WTC11 (cell line): Measurements from ENCODE around the gene SNX21. TPM values are rescaled to one million over a fixed set of nuclear protein-coding genes. Genes with fewer than 3 reads are reported as not detected.

Experiments used
- ATAC-seq: fragments of 200-7000 bp; cut with Tn5 transposase; 2 replicates; pipeline ENCODE4 v1.10.0; 2021; ENCODE audit warnings: mild to moderate bottlenecking, moderate library complexity
- CTCF ChIA-PET: fragments of 300-600 bp; sonication (Branson Sonifier 250); formaldehyde crosslinking; loops from one replicate; lab custom pipeline; 2021; ENCODE audit warnings: antibody characterized with exemption; lab: Charles Lee
- POLR2A ChIA-PET: fragments of 350-600 bp; sonication (Branson Sonifier 250); formaldehyde crosslinking; loops from one replicate; lab custom pipeline; 2021; ENCODE audit warnings: antibody characterized with exemption; lab: Charles Lee
- DNase-seq: peaks from one replicate; pipeline ENCODE4 v3.0.0; 2021; ENCODE audit warnings: low spot score
- H3K27ac Mint-ChIP-seq: 2 replicates; pipeline ENCODE4 v1.8.0; 2021; ENCODE audit warnings: mixed read lengths
- H3K27me3 Mint-ChIP-seq: 2 replicates; pipeline ENCODE4 v1.8.0; 2021; ENCODE audit warnings: low read depth, mild to moderate bottlenecking, moderate library complexity, mixed read lengths
- H3K36me3 Mint-ChIP-seq: 2 replicates; pipeline ENCODE4 v1.8.0; 2021; ENCODE audit warnings: mixed read lengths
- H3K4me1 Mint-ChIP-seq: 2 replicates; pipeline ENCODE4 v1.8.0; 2022; ENCODE audit warnings: mixed read lengths
- H3K4me3 Mint-ChIP-seq: 2 replicates; pipeline ENCODE4 v1.8.0; 2021; ENCODE audit warnings: mild to moderate bottlenecking, moderate library complexity, mixed read lengths
- H3K9me3 Mint-ChIP-seq: 2 replicates; pipeline ENCODE4 v1.8.0; 2021; ENCODE audit warnings: mixed read lengths
- CREM ChIP-seq: sonication (generic); formaldehyde crosslinking; IDR thresholded peaks from 2 replicates; pipeline ENCODE4 v1.8.1; 2022; ENCODE audit warnings: mild to moderate bottlenecking, missing genetic modification reagents, moderate library complexity
- EMX1 ChIP-seq: fragments of 250-450 bp; sonication (Bioruptor Pico); IDR thresholded peaks from 2 replicates; pipeline ENCODE4 v1.8.0; 2021; ENCODE audit warnings: mild to moderate bottlenecking
- FOXJ3 ChIP-seq: sonication (generic); formaldehyde crosslinking; IDR thresholded peaks from 2 replicates; pipeline ENCODE4 v1.9.0; 2021; ENCODE audit warnings: missing genetic modification reagents, mild to moderate bottlenecking, borderline replicate concordance
- FOXK1 ChIP-seq: sonication (generic); formaldehyde crosslinking; IDR thresholded peaks from 2 replicates; pipeline ENCODE4 v1.8.0; 2022; ENCODE audit warnings: mild to moderate bottlenecking, moderate library complexity, missing genetic modification reagents
- GABPB1 ChIP-seq: sonication (generic); formaldehyde crosslinking; IDR thresholded peaks from 2 replicates; pipeline ENCODE4 v1.8.1; 2023; ENCODE audit warnings: mild to moderate bottlenecking, missing genetic modification reagents
- GRHL2 ChIP-seq: fragments of 250-450 bp; sonication (Bioruptor Pico); IDR thresholded peaks from 2 replicates; pipeline ENCODE4 v1.8.0; 2022; ENCODE audit warnings: mild to moderate bottlenecking, moderate library complexity; ENCODE audit not compliant: insufficient replicate concordance, severe bottlenecking
- HMGXB4 ChIP-seq: sonication (generic); formaldehyde crosslinking; IDR thresholded peaks from 2 replicates; pipeline ENCODE4 v1.8.1; 2023; ENCODE audit warnings: mild to moderate bottlenecking, moderate library complexity, missing genetic modification reagents
- JAZF1 ChIP-seq: fragments of 250-450 bp; sonication (Bioruptor Pico); IDR thresholded peaks from 2 replicates; pipeline ENCODE4 v1.9.0; 2021; ENCODE audit warnings: moderate library complexity, mild to moderate bottlenecking, inconsistent platforms
- MYBL2 ChIP-seq: sonication (generic); formaldehyde crosslinking; IDR thresholded peaks from 2 replicates; pipeline ENCODE4 v1.8.1; 2023; ENCODE audit warnings: mild to moderate bottlenecking, moderate library complexity, missing genetic modification reagents
- SP1 ChIP-seq: sonication (generic); formaldehyde crosslinking; conservative IDR thresholded peaks from 2 replicates; pipeline ENCODE4 v1.8.1; 2022; ENCODE audit warnings: missing genetic modification reagents
- STAT6 ChIP-seq: sonication (generic); formaldehyde crosslinking; conservative IDR thresholded peaks from 2 replicates; pipeline ENCODE4 v1.8.1; 2023; ENCODE audit warnings: mild to moderate bottlenecking, low read depth, missing genetic modification reagents, moderate library complexity
- ZNF121 ChIP-seq: sonication (generic); formaldehyde crosslinking; IDR thresholded peaks from 2 replicates; pipeline ENCODE4 v1.8.0; 2023; ENCODE audit warnings: missing genetic modification reagents
- ZNF232 ChIP-seq: sonication (generic); formaldehyde crosslinking; IDR thresholded peaks from 2 replicates; pipeline ENCODE4 v1.8.0; 2022; ENCODE audit warnings: mild to moderate bottlenecking, missing genetic modification reagents
- ZNF263 ChIP-seq: sonication (generic); formaldehyde crosslinking; IDR thresholded peaks from 2 replicates; pipeline ENCODE4 v1.8.1; 2022; ENCODE audit warnings: low read depth, mild to moderate bottlenecking, moderate library complexity, missing genetic modification reagents
- ZNF423 ChIP-seq: fragments of 250-450 bp; sonication (Bioruptor Pico); IDR thresholded peaks from 2 replicates; pipeline ENCODE4 v2.1.2; 2022; ENCODE audit warnings: mild to moderate bottlenecking, moderate library complexity
- total RNA-seq: library from RNA; stranded (reverse); gene quantifications from 3 replicates; pipeline ENCODE4 v1.2.3, GENCODE V29; 2021
- TF ChIP-seq, protein P1 (sequence below): sonication (generic); formaldehyde crosslinking; IDR thresholded peaks from 2 replicates; pipeline ENCODE4 v1.8.0; 2023; ENCODE audit warnings: mild to moderate bottlenecking, missing genetic modification reagents
- TF ChIP-seq, protein P2 (sequence below): sonication (generic); formaldehyde crosslinking; IDR thresholded peaks from 2 replicates; pipeline ENCODE4 v1.8.1; 2023; ENCODE audit warnings: mild to moderate bottlenecking, missing genetic modification reagents
- TF ChIP-seq, protein P3 (sequence below): sonication (generic); formaldehyde crosslinking; IDR thresholded peaks from 2 replicates; pipeline ENCODE4 v1.8.1; 2022; ENCODE audit warnings: low read depth, missing genetic modification reagents, borderline replicate concordance
- TF ChIP-seq, protein P4 (sequence below): sonication (generic); formaldehyde crosslinking; IDR thresholded peaks from 2 replicates; pipeline ENCODE4 v1.8.1; 2023; ENCODE audit warnings: mild to moderate bottlenecking, missing genetic modification reagents, moderate library complexity
- TF ChIP-seq, protein P5 (sequence below): fragments of 250-450 bp; sonication (Bioruptor Pico); IDR thresholded peaks from 2 replicates; pipeline ENCODE4 v2.1.2; 2022; ENCODE audit warnings: mild to moderate bottlenecking, moderate library complexity

Gene SNX21
- total RNA-seq, 1 experiment from 2014 or later = 17.9 TPM

- ChIA-PET POLR2A (interaction anchor here (0.6 to 0.7 kb wide), 2 partner anchors 20 to 50 kb away, joined by 3 to 8 read pairs; no protein-coding TSS in a partner anchor), CTCF (interaction anchor here (0.7 kb wide), 2 partner anchors 48 to 89 kb away, joined by 4 read pairs; no protein-coding TSS in a partner anchor)
- TF ChIP-seq JAZF1 (CRISPR knock-in tag) (no peak), MYBL2 (CRISPR knock-in tag) (no peak), FOXK1 (CRISPR knock-in tag) (no peak), FOXJ3 (no peak), GRHL2 (CRISPR knock-in tag) (no peak)
- TF ChIP-seq, all 79 proteins: peak for 0
- H3K36me3 Mint-ChIP-seq = no peaks in the 10 kb centered on the region
- peaks cover 31% of the 10 kb centered on the region for H3K4me1 Mint-ChIP-seq
- H3K27me3 Mint-ChIP-seq = no peaks in the 10 kb centered on the region
- ATAC-seq (no peak), DNase-seq (no peak)
- no peak overlapping the region for H3K4me3 Mint-ChIP-seq
- H3K27ac Mint-ChIP-seq = no peak overlapping the region
- H3K9me3 Mint-ChIP-seq = no peaks in the 10 kb centered on the region
Observed at GRCh38 chr20:45860560-45861220, 27.1 kb downstream of the SNX21 start.

DNA sequence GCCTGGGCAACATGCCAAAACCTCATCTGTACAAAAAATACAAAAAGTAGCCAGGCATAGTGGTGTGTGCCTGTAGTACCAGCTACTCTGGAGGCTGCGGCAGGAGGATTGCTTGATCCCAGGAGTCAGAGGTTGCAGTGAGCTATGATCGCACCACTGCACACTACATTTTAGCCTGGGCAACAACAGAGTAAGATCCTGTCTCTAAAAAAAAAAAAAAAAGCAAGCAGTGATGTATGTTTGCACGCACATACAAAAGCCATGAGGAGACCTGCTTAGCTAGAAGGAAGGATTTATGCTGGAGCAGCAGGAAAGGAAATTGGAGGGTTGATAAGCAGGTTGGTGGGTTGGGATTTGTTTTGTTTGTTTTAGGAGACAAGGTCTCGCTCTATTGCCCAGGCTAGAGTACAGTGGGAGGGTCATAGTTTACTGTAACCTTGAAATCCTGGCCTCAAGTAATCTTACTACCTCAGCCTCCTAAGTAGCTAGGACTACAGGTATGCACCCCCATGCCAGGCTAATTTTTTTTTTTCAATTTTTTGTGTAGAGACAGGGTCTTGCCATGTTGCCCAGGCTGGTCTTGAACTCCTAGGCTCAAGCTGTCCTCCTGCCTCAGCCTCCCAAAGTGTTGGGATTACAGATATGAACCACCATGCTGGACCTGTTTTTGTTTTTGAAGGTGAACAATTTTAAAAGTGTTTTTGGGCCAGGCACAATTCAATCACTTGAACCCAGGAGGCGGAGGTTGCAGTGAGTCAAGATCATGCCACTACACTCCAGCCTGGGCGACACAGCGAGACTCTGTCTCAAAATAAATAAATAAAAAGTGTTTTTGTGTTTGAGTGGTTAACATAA is 27.8 kb downstream of the SNX21 start:
- Mint-ChIP-seq H3K9me3 (no peaks in the 10 kb centered on the region), H3K27me3 (no peaks in the 10 kb centered on the region)
- no peak for TF ChIP-seq ZNF121 (CRISPR knock-in tag)
- TF ChIP-seq, protein P1, sequence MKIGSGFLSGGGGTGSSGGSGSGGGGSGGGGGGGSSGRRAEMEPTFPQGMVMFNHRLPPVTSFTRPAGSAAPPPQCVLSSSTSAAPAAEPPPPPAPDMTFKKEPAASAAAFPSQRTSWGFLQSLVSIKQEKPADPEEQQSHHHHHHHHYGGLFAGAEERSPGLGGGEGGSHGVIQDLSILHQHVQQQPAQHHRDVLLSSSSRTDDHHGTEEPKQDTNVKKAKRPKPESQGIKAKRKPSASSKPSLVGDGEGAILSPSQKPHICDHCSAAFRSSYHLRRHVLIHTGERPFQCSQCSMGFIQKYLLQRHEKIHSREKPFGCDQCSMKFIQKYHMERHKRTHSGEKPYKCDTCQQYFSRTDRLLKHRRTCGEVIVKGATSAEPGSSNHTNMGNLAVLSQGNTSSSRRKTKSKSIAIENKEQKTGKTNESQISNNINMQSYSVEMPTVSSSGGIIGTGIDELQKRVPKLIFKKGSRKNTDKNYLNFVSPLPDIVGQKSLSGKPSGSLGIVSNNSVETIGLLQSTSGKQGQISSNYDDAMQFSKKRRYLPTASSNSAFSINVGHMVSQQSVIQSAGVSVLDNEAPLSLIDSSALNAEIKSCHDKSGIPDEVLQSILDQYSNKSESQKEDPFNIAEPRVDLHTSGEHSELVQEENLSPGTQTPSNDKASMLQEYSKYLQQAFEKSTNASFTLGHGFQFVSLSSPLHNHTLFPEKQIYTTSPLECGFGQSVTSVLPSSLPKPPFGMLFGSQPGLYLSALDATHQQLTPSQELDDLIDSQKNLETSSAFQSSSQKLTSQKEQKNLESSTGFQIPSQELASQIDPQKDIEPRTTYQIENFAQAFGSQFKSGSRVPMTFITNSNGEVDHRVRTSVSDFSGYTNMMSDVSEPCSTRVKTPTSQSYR (CRISPR knock-in tag) = no peak
- no peak for TF ChIP-seq HMGXB4 (CRISPR knock-in tag)
- TF ChIP-seq GABPB1 = no peak
- no peak for TF ChIP-seq JAZF1 (CRISPR knock-in tag)
- no peak for TF ChIP-seq CREM (CRISPR knock-in tag)
- TF ChIP-seq SP1 (CRISPR knock-in tag) = no peak
- TF ChIP-seq, protein P2, sequence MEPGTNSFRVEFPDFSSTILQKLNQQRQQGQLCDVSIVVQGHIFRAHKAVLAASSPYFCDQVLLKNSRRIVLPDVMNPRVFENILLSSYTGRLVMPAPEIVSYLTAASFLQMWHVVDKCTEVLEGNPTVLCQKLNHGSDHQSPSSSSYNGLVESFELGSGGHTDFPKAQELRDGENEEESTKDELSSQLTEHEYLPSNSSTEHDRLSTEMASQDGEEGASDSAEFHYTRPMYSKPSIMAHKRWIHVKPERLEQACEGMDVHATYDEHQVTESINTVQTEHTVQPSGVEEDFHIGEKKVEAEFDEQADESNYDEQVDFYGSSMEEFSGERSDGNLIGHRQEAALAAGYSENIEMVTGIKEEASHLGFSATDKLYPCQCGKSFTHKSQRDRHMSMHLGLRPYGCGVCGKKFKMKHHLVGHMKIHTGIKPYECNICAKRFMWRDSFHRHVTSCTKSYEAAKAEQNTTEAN = no peak
- TF ChIP-seq, protein P3, sequence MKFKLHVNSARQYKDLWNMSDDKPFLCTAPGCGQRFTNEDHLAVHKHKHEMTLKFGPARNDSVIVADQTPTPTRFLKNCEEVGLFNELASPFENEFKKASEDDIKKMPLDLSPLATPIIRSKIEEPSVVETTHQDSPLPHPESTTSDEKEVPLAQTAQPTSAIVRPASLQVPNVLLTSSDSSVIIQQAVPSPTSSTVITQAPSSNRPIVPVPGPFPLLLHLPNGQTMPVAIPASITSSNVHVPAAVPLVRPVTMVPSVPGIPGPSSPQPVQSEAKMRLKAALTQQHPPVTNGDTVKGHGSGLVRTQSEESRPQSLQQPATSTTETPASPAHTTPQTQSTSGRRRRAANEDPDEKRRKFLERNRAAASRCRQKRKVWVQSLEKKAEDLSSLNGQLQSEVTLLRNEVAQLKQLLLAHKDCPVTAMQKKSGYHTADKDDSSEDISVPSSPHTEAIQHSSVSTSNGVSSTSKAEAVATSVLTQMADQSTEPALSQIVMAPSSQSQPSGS (CRISPR knock-in tag) = no peak
- TF ChIP-seq ZNF232 = no peak
- TF ChIP-seq EMX1 (CRISPR knock-in tag) = no peak
- TF ChIP-seq, protein P4, sequence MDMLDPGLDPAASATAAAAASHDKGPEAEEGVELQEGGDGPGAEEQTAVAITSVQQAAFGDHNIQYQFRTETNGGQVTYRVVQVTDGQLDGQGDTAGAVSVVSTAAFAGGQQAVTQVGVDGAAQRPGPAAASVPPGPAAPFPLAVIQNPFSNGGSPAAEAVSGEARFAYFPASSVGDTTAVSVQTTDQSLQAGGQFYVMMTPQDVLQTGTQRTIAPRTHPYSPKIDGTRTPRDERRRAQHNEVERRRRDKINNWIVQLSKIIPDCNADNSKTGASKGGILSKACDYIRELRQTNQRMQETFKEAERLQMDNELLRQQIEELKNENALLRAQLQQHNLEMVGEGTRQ (CRISPR knock-in tag) = no peak
- no peak for TF ChIP-seq ZNF263 (CRISPR knock-in tag)
- no peak for TF ChIP-seq FOXJ3
- TF ChIP-seq, protein P5, sequence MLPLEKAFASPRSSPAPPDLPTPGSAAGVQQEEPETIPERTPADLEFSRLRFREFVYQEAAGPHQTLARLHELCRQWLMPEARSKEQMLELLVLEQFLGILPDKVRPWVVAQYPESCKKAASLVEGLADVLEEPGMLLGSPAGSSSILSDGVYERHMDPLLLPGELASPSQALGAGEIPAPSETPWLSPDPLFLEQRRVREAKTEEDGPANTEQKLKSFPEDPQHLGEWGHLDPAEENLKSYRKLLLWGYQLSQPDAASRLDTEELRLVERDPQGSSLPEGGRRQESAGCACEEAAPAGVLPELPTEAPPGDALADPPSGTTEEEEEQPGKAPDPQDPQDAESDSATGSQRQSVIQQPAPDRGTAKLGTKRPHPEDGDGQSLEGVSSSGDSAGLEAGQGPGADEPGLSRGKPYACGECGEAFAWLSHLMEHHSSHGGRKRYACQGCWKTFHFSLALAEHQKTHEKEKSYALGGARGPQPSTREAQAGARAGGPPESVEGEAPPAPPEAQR (CRISPR knock-in tag) = no peak
- no peak for TF ChIP-seq ZNF423 (CRISPR knock-in tag)
- TF ChIP-seq STAT6 (CRISPR knock-in tag) = no peak
- TF ChIP-seq, all 79 proteins: peak for 0
- ATAC-seq (no peak), DNase-seq (no peak)
- Mint-ChIP-seq H3K27ac (peak overlapping the region; percentile 11; the same call in 1 of the 2 replicates), H3K4me3 (no peak overlapping the region), H3K4me1 (peaks cover 25% of the 10 kb centered on the region), H3K36me3 (no peaks in the 10 kb centered on the region)
- ChIA-PET POLR2A (no interaction called here), CTCF (no interaction called here)
